ENCODE results near the gene ARHGAP36.

Gene ARHGAP36

GRCh38 chrX:131058136-131058868, at the start of gene ARHGAP36:
TSS of gene ARHGAP36 (plus strand) at chrX:131058346. CDS start at chrX:131081666, 23,320 bp downstream.
- no peak for DNase-seq
- in situ Hi-C loops (cut with HindIII; ENCODE audit: low pct_ligation_motif_present, low pct_unique_long_range_greater_than_20kb, low sequenced_read_pairs), result no loop called here

GRCh38 chrX:131010186-131010585, 48.0 kb upstream of the ARHGAP36 start:
- DNase-seq, result no peak
- in situ Hi-C loops (cut with HindIII; ENCODE audit: low pct_ligation_motif_present, low pct_unique_long_range_greater_than_20kb, low sequenced_read_pairs), result no loop called here

GRCh38 chrX:131025336-131025735, 32.8 kb upstream of the ARHGAP36 start:
- in situ Hi-C loops (cut with HindIII; ENCODE audit: low pct_ligation_motif_present, low pct_unique_long_range_greater_than_20kb, low sequenced_read_pairs), result no loop called here
- no peak for DNase-seq

GRCh38 chrX:131032354-131033230, 25.6 kb upstream of the ARHGAP36 start:
- in situ Hi-C loops (cut with HindIII; ENCODE audit: low pct_ligation_motif_present, low pct_unique_long_range_greater_than_20kb, low sequenced_read_pairs), result no loop called here
- no peak for DNase-seq

GRCh38 chrX:131034063-131034462, 24.1 kb upstream of the ARHGAP36 start:
- DNase-seq, result no peak
- in situ Hi-C loops (cut with HindIII; ENCODE audit: low pct_ligation_motif_present, low pct_unique_long_range_greater_than_20kb, low sequenced_read_pairs), result no loop called here

- in situ Hi-C loops (cut with HindIII; ENCODE audit: low pct_ligation_motif_present, low pct_unique_long_range_greater_than_20kb, low sequenced_read_pairs), result no loop called here
- DNase-seq, result no peak
Observed at GRCh38 chrX:131040781-131041180, 17.4 kb upstream of the ARHGAP36 start.

GRCh38 chrX:131041667-131042066, 16.5 kb upstream of the ARHGAP36 start:
- in situ Hi-C loops (cut with HindIII; ENCODE audit: low pct_ligation_motif_present, low pct_unique_long_range_greater_than_20kb, low sequenced_read_pairs), result no loop called here
- no peak for DNase-seq

GRCh38 chrX:131045726-131046125, 12.4 kb upstream of the ARHGAP36 start:
- in situ Hi-C loops (cut with HindIII; ENCODE audit: low pct_ligation_motif_present, low pct_unique_long_range_greater_than_20kb, low sequenced_read_pairs), result no loop called here
- no peak for DNase-seq

GRCh38 chrX:131046596-131046995, 11.6 kb upstream of the ARHGAP36 start:
- no peak for DNase-seq
- in situ Hi-C loops (cut with HindIII; ENCODE audit: low pct_ligation_motif_present, low pct_unique_long_range_greater_than_20kb, low sequenced_read_pairs), result no loop called here

GRCh38 chrX:131047180-131047579, 11.0 kb upstream of the ARHGAP36 start:
- in situ Hi-C loops (cut with HindIII; ENCODE audit: low pct_ligation_motif_present, low pct_unique_long_range_greater_than_20kb, low sequenced_read_pairs), result no loop called here

GRCh38 chrX:131053076-131053475, 5.1 kb upstream of the ARHGAP36 start:
- DNase-seq, result no peak
- in situ Hi-C loops (cut with HindIII; ENCODE audit: low pct_ligation_motif_present, low pct_unique_long_range_greater_than_20kb, low sequenced_read_pairs), result no loop called here

More at GRCh38 chrX:131047180-131047579, 11.0 kb upstream of the ARHGAP36 start:
- DNase-seq, result no peak

- in situ Hi-C loops (cut with HindIII; ENCODE audit: low pct_ligation_motif_present, low pct_unique_long_range_greater_than_20kb, low sequenced_read_pairs), result no loop called here
- no peak for DNase-seq
Observed at GRCh38 chrX:131054906-131055305, 3.2 kb upstream of the ARHGAP36 start.

- DNase-seq, result no peak
Observed at GRCh38 chrX:131057706-131058105, 440 bp upstream of the ARHGAP36 start.

GRCh38 chrX:131059246-131059645, 1.1 kb downstream of the ARHGAP36 start:
- DNase-seq, result no peak
- in situ Hi-C loops (cut with HindIII; ENCODE audit: low pct_ligation_motif_present, low pct_unique_long_range_greater_than_20kb, low sequenced_read_pairs), result no loop called here

More at GRCh38 chrX:131057706-131058105, 440 bp upstream of the ARHGAP36 start:
- in situ Hi-C loops (cut with HindIII; ENCODE audit: low pct_ligation_motif_present, low pct_unique_long_range_greater_than_20kb, low sequenced_read_pairs), result no loop called here

- no peak for DNase-seq
- in situ Hi-C loops (cut with HindIII; ENCODE audit: low pct_ligation_motif_present, low pct_unique_long_range_greater_than_20kb, low sequenced_read_pairs), result no loop called here
Observed at GRCh38 chrX:131060147-131060546, 2.0 kb downstream of the ARHGAP36 start.

- in situ Hi-C loops (cut with HindIII; ENCODE audit: low pct_ligation_motif_present, low pct_unique_long_range_greater_than_20kb, low sequenced_read_pairs), result no loop called here
- no peak for DNase-seq
Observed at GRCh38 chrX:131061306-131061705, 3.2 kb downstream of the ARHGAP36 start.

- no peak for DNase-seq
- in situ Hi-C loops (cut with HindIII; ENCODE audit: low pct_ligation_motif_present, low pct_unique_long_range_greater_than_20kb, low sequenced_read_pairs), result no loop called here
Observed at GRCh38 chrX:131063613-131064012, 5.5 kb downstream of the ARHGAP36 start.

- in situ Hi-C loops (cut with HindIII; ENCODE audit: low pct_ligation_motif_present, low pct_unique_long_range_greater_than_20kb, low sequenced_read_pairs), result no loop called here
- DNase-seq, result no peak
Observed at GRCh38 chrX:131066237-131066636, 8.1 kb downstream of the ARHGAP36 start.

GRCh38 chrX:131067216-131067615, 9.1 kb downstream of the ARHGAP36 start:
- in situ Hi-C loops (cut with HindIII; ENCODE audit: low pct_ligation_motif_present, low pct_unique_long_range_greater_than_20kb, low sequenced_read_pairs), result no loop called here
- DNase-seq, result no peak
